ENCODE results near the gene LMAN1L. TPM values are rescaled to one million over a fixed set of nuclear protein-coding genes. Genes with fewer than 3 reads are reported as not detected.

LMAN1L gene
- polyA plus RNA-seq, 3 donors, result 0.08 TPM; not detected in 2

- Mint-ChIP-seq H3K27me3 (ENCODE audit: low read depth in 3 of 3) (peaks cover 0 to 1% (median 0%) of the 10 kb centered on the region in 3 donors), H3K4me3 (no peak overlapping the region), H3K9me3 (no peaks in the 10 kb centered on the region), H3K4me1 (peaks cover 32% of the 10 kb centered on the region), H3K27ac (peak overlapping the region in 3 of 7 donors; percentile 8 to 86 (median 37)), H3K36me3 (peaks cover 44 to 69% of the 10 kb centered on the region in 2 donors)
- H3K9me3 ChIP-seq (replicated peaks in 1 of 2; ENCODE audit: control insufficient read depth in 1 of 2, insufficient read depth in 1 of 2, low read length in 2 of 2), result no peaks in the 10 kb centered on the region
- WGBS (ENCODE audit: insufficient coverage), result no CpG with 5 or more reads among the region's 2 CpGs
- H3K36me3 ChIP-seq (replicated peaks in 1 of 2; ENCODE audit: control insufficient read depth in 1 of 2, insufficient read depth in 2 of 2, low read length in 2 of 2), result peaks cover 50 to 56% of the 10 kb centered on the region in 2 donors
- no peak for DNase-seq
- no peaks in the 10 kb centered on the region for H3K27me3 ChIP-seq (ENCODE audit: control insufficient read depth in 2 of 2, insufficient read depth in 2 of 2, low read length in 2 of 2)
- no peak overlapping the region for H3K9ac ChIP-seq (ENCODE audit: insufficient read depth, low read length, poor library complexity, severe bottlenecking)
- no peak overlapping the region for H3K4me2 ChIP-seq (replicated peaks; ENCODE audit: extremely low read depth, low read length, poor library complexity, severe bottlenecking)
- H4K20me1 ChIP-seq (ENCODE audit: insufficient read depth, low read length), result peaks cover 99% of the 10 kb centered on the region
- H3K4me1 ChIP-seq (ENCODE audit: control insufficient read depth in 1 of 2, insufficient read depth in 2 of 2, low read length in 2 of 2), result peaks cover 4 to 14% of the 10 kb centered on the region in 2 donors
- peaks cover 71% of the 10 kb centered on the region for H3K79me2 ChIP-seq (ENCODE audit: insufficient read depth, low read length)
- intact Hi-C loops (cut with micrococcal nuclease), result no loop called here
- H2AFZ ChIP-seq (ENCODE audit: insufficient read depth, low read depth, low read length, poor library complexity, severe bottlenecking), result no peak overlapping the region
- H3K27ac ChIP-seq (ENCODE audit: low read depth in 1 of 2, low read length in 2 of 2), result no peak overlapping the region
- H3K4me3 ChIP-seq (replicated peaks in 1 of 3; ENCODE audit: low read depth in 2 of 3, low read length in 3 of 3), result no peak overlapping the region
- TF ChIP-seq, protein P1, sequence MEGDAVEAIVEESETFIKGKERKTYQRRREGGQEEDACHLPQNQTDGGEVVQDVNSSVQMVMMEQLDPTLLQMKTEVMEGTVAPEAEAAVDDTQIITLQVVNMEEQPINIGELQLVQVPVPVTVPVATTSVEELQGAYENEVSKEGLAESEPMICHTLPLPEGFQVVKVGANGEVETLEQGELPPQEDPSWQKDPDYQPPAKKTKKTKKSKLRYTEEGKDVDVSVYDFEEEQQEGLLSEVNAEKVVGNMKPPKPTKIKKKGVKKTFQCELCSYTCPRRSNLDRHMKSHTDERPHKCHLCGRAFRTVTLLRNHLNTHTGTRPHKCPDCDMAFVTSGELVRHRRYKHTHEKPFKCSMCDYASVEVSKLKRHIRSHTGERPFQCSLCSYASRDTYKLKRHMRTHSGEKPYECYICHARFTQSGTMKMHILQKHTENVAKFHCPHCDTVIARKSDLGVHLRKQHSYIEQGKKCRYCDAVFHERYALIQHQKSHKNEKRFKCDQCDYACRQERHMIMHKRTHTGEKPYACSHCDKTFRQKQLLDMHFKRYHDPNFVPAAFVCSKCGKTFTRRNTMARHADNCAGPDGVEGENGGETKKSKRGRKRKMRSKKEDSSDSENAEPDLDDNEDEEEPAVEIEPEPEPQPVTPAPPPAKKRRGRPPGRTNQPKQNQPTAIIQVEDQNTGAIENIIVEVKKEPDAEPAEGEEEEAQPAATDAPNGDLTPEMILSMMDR (IDR thresholded peaks at IDR 0.05), result no peak
Measured at GRCh38 chr15:74855857-74856256, 43.2 kb downstream of the LMAN1L start.

GRCh38 chr15:74856537-74856936 lies 43.9 kb downstream of the LMAN1L start:
- Histone ChIP-seq H3K4me1 (ENCODE audit: control insufficient read depth in 1 of 2, insufficient read depth in 2 of 2, low read length in 2 of 2) (peaks cover 4 to 14% of the 10 kb centered on the region in 2 donors), H3K9ac (ENCODE audit: insufficient read depth, low read length, poor library complexity, severe bottlenecking) (no peak overlapping the region), H2AFZ (ENCODE audit: insufficient read depth, low read depth, low read length, poor library complexity, severe bottlenecking) (no peak overlapping the region), H3K4me2 (replicated peaks; ENCODE audit: extremely low read depth, low read length, poor library complexity, severe bottlenecking) (no peak overlapping the region), H3K4me3 (replicated peaks in 1 of 3; ENCODE audit: low read depth in 2 of 3, low read length in 3 of 3) (no peak overlapping the region), H3K79me2 (ENCODE audit: insufficient read depth, low read length) (peaks cover 77% of the 10 kb centered on the region), H3K27ac (ENCODE audit: low read depth in 1 of 2, low read length in 2 of 2) (peak overlapping the region in 1 of 2 donors; percentile 42), H4K20me1 (ENCODE audit: insufficient read depth, low read length) (peaks cover 99% of the 10 kb centered on the region), H3K9me3 (replicated peaks in 1 of 2; ENCODE audit: control insufficient read depth in 1 of 2, insufficient read depth in 1 of 2, low read length in 2 of 2) (no peaks in the 10 kb centered on the region), H3K36me3 (replicated peaks in 1 of 2; ENCODE audit: control insufficient read depth in 1 of 2, insufficient read depth in 2 of 2, low read length in 2 of 2) (peaks cover 43 to 54% of the 10 kb centered on the region in 2 donors), H3K27me3 (ENCODE audit: control insufficient read depth in 2 of 2, insufficient read depth in 2 of 2, low read length in 2 of 2) (no peaks in the 10 kb centered on the region)
- Mint-ChIP-seq H3K27me3 (ENCODE audit: low read depth in 3 of 3) (peaks cover 0 to 1% (median 0%) of the 10 kb centered on the region in 3 donors), H3K4me1 (peaks cover 32% of the 10 kb centered on the region), H3K36me3 (peaks cover 40 to 62% of the 10 kb centered on the region in 2 donors), H3K4me3 (no peak overlapping the region), H3K9me3 (no peaks in the 10 kb centered on the region), H3K27ac (no peak overlapping the region)
- TF ChIP-seq, protein P1 (IDR thresholded peaks at IDR 0.05), result no peak
- intact Hi-C loops (cut with micrococcal nuclease), result no loop called here
- no peak for DNase-seq
- WGBS (ENCODE audit: insufficient coverage), result no CpG with 5 or more reads among the region's 1 CpG

Measured in CD14-positive monocyte (primary cell).